Right ventricle myocardium inferior (tissue), 1 donor: ENCODE measurements around the gene TESK2. TPM values are rescaled to one million over a fixed set of nuclear protein-coding genes. Genes with fewer than 3 reads are reported as not detected.
A peak's percentile ranks its signal among the peaks of the same experiment; 100 is the strongest.
"Not testable (repeated sequence)": the region's sequence is repeated elsewhere in the genome, so short reads cannot be mapped to it uniquely, and the experiment has no call there.

Experiments
- ATAC-seq: fragments of 200-7000 bp; cut with Tn5 transposase; one replicate; pipeline ENCODE4 v1.9.1; 2020; ENCODE audit warnings: mild to moderate bottlenecking, moderate library complexity
- DNase-seq: peaks from one replicate; pipeline ENCODE4 v3.0.0; 2021; ENCODE audit errors: missing footprints
- intact Hi-C: fragments of 100-400 bp; cut with DNase I; formaldehyde crosslinking; loops from one replicate; pipeline ENCODE4 v1.11.0; 2022
- long read RNA-seq: library from polyadenylated mRNA; unstranded; transcript quantifications from one replicate; pipeline ENCODE4 v2.0.0, GENCODE V29; 2021
- total RNA-seq: library from RNA; stranded (reverse); fragmentation: NEBNext Ultra II Directional; extraction: Animal tissue kit (Norgen Biotek cat#: 25700); gene quantifications from one replicate; pipeline ENCODE4 v1.2.1, GENCODE V29; 2021
- donor health status: DM: no; HTN: yes; CAD: no; lungs with severe emphysema.

The TESK2 gene, protein sequence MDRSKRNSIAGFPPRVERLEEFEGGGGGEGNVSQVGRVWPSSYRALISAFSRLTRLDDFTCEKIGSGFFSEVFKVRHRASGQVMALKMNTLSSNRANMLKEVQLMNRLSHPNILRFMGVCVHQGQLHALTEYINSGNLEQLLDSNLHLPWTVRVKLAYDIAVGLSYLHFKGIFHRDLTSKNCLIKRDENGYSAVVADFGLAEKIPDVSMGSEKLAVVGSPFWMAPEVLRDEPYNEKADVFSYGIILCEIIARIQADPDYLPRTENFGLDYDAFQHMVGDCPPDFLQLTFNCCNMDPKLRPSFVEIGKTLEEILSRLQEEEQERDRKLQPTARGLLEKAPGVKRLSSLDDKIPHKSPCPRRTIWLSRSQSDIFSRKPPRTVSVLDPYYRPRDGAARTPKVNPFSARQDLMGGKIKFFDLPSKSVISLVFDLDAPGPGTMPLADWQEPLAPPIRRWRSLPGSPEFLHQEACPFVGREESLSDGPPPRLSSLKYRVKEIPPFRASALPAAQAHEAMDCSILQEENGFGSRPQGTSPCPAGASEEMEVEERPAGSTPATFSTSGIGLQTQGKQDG
- total RNA-seq = 1.5 TPM
- long read RNA-seq, partial matches to known transcripts = 0 of 2 reads
- long read RNA-seq, other reads (novel, unspliced or antisense) = 1 of 2 reads

DNA sequence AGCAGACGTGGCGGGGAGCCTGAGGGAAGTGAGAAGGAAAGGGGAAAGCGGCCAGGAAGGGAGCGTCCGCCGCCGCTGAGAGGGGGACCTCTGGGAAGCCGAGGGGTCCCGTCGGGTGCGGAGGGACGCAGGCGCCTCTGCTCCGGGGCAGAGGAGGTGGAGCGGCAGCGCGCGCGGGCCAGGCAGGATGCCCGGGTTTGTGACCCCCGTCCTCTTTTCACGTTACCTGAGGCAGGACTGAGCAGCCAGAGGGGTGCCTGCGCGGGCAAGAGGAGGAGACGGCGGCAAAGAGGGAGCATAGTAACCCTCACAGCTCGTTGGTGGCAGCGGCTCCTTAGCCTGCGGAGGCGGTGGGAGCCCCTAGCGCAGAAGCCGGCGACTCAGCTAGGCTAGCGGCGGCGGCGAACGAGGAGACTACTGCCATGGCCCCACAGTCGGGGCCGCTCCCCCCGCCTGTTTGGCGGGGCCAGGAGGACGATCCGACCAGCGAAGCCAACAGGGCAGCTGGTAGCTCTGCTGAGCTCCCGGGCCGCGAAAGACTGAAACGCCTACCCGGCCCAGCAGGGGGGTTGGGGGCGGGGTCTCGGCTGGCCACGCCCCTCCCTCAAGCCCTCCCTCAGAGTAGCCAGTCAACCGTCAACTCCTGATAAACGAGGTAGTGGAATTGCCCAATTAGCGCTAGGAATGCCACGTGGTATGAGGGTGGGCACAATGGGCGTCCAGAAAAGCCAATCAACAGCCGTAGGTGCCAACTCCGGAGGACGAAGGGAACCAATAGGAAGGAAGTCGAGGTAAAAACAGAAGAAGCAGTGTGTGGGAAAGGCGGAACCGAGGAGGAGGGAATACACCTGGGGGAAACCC is at the start of gene TESK2:
TESK2 (minus strand) TSS at position 538 of the 861 bp plus-strand sequence. CDS start 33,378 bp downstream, outside the sequence.
- intact Hi-C loops = loop anchor here (2.0 to 10.0 kb wide), 4 partner anchors 149 to 766 kb away; partner anchors contain the start of genes MUTYH and TOE1
- peak; percentile 95 for DNase-seq
- ATAC-seq = peak; percentile 98

DNA sequence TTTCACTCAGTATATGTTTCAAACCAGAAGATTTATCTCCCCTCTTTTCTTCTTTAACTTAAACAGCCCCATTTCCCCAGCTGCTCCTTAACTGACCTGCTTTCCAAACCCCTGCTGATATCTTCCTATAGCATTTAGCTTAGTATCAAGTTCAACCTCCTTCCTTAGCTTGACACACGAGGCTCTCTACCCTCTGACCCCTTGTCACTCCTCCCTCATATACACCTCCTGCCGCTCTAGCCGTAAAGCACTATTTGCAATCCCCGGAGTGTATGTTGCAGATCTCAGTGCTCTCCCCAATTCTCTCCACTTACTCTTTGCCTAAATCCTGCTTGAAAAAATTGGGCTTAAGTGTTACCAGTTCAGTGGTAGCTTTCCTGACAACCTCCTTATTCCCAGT is 45.9 kb upstream of the TESK2 start:
- no peak for DNase-seq
- no peak for ATAC-seq
- intact Hi-C loops = no loop called here

DNA sequence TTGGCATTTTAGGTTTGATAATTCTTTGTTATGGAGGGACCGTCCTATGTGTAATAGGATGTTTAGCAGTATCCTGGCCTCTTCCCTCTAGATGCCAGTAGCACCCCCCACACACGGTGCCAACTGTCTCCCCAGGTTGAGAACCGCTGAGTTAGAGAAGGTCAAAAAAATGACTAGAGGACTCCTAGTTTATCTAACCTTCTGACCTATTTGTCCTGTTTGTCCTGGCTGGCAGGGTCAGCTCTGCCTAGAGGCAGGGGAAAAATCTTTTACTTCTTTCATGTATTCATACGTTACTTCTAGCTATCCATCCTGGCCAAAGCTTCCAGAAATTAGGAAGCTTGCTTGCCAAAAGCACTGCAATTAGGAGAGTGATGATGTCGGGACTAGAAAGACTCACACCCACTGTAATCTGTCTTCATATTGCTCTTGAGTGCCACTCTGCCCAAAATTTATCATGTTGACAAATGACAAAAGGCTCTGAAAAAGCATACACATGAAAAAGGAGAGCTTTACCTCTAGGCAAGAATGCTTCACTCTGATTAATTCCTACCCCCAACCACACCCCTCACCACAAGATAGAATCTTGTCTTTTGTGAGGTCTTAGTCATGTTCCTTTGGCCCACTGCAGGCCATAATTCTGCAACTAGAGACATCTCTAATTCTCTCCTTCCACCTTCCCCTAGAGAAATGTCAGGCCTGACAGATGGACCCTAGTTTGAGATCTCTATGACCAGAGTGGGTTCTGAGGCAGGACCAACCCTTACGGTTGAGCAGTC is 45.2 kb upstream of the TESK2 start:
- intact Hi-C loops = no loop called here
- no peak for ATAC-seq

DNA sequence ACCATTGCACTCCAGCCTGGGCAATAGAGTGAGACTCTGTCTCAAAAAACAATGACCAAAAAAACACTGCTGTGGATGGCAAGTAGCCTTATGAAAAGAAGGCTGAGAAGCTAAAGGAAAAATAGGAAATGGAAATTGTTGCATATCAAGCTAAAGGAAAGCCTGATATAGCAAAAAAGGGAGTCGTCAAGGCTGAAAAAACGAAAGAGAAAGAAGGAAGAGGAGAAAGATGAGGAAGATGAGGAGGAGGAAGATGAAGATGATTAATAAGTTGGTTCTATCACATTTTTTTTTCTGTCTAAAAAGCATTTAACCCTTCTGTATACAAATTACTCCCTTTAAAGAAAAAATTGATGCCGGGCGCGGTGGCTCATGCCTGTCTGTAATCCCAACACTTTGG is 40.9 kb upstream of the TESK2 start:
- intact Hi-C loops = no loop called here
- DNase-seq (no peak), ATAC-seq (no peak)

More for the DNA sequence above, 45.2 kb upstream of the TESK2 start:
- DNase-seq = no peak

DNA sequence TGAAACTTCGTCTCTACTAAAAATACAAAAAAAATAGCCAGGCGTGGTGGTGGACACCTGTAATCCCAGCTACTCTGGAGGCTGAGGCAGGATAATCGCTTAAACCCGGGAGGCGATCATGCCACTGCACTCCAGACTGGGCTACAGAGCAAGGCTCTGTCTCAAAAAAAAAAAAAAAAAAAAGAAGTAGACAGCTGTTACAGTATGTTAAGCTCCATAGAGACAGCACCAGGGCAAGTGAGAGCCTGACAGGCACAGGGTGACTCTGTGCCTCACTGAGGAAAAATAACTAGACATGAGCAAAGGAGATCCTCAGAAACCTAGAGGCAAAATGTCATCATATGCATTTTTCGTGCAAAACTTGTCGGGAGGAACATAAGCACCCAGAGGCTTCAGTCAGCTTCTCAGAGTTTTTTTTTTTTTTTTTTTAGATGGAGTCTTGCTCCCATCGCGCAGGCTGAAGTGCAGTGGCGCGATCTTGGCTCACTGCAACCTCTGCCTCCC is 39.7 kb upstream of the TESK2 start:
- intact Hi-C loops = no loop called here
- DNase-seq (no peak), ATAC-seq (no peak)

DNA sequence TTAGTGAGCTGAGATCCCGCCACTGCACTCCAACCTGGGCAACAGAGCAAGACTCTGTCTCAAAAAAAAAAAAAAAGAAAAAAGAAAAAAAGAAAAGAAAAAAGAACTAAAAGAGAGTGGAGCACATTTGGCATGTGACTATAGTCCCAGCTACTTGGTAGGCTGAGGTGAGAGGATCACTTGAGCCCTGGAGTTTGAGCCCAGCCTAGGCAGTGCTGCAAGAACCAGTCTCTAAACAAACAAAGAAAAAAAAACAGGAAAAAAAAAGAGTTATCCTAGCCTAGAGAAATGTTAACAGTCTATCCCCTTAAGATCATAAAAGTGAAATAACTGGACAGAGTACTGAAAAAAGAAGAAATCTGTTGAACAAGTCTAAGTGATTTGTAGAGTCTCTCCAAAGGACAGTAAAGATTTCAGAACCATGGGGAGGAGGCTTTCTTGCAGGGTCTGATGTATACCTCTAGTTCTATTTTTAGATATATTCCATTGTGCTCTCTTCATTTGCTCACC is 35.2 kb upstream of the TESK2 start:
- intact Hi-C loops = no loop called here
- DNase-seq (no peak), ATAC-seq (no peak)

DNA sequence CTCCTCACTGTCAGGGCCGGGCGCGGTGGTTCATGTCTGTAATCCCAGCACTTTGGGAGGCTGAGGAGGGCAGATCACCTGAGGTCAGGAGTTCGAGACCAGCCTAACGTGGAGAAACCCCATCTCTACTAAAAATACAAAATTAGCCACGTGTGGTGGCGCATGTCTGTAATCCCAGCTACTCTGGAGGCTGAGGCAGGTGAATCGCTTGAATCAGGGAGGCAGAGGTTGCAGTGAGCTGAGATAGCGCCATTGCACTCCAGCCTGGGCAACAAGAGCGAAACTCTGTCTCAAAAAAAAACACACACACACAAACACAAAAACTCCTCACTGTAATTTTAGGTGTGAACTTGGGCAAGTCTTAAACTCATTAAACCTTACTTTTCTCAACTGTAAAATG is 33.0 kb upstream of the TESK2 start:
- intact Hi-C loops = loop anchor here (5.0 kb wide), 1 partner anchor 43 kb away; no protein-coding TSS in a partner anchor
- not testable (repeated sequence) for DNase-seq, ATAC-seq

DNA sequence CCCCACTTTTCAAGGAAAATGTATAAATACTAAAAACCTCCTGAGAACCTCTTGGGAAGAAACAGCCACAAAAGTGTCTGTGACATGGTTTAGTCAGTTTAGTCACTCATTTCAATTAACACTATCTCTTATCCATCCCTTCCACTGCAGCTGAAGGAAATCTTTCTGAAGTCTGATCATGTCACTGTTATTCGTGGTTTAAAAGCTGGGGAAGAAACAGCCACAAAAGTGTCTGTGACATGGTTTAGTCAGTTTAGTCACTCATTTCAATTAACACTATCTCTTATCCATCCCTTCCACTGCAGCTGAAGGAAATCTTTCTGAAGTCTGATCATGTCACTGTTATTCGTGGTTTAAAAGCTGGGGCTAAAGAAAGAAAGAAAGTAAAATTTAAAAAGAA is 32.6 kb upstream of the TESK2 start:
- ATAC-seq, DNase-seq: not testable (repeated sequence)
- intact Hi-C loops = loop anchor here (5.0 kb wide), 1 partner anchor 44 kb away; no protein-coding TSS in a partner anchor

DNA sequence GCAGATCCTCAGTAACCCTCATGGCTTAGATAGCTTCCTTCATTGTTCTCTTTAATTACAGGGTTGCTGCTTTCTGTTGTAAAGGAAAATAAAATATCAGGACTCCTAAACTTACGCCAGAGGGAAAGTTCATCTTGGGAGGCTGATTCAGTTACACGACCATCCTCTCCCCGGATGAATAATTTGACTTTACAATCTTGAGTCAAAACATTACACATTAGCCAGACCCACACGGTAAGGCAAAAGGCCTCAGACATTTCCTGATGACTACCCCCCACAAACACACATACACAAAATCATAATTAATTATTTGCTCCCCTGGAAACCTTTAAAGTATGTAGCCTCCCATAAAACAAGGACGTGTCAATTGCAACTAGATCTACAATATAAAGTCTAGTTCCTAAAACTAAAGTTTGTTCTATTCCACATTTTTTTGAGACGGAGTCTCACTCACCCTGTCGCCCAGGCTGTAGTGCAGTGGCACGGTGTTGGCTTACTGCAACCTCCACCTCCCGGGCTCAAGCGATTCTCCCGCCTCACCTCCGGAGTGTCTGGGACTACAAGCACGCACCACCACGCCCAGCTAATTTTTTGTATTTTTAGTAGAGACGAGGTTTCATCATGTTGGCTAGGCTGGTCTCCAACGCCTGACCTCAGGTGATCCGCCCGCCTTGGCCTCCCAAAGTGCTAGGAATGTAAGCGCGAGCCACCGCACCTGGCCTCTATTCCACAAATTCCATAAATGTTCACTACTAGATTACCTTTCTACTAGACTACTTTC is 31.6 kb upstream of the TESK2 start:
- intact Hi-C loops = loop anchor here (5.0 kb wide), 1 partner anchor 45 kb away; no protein-coding TSS in a partner anchor
- ATAC-seq = no peak
- no peak for DNase-seq

DNA sequence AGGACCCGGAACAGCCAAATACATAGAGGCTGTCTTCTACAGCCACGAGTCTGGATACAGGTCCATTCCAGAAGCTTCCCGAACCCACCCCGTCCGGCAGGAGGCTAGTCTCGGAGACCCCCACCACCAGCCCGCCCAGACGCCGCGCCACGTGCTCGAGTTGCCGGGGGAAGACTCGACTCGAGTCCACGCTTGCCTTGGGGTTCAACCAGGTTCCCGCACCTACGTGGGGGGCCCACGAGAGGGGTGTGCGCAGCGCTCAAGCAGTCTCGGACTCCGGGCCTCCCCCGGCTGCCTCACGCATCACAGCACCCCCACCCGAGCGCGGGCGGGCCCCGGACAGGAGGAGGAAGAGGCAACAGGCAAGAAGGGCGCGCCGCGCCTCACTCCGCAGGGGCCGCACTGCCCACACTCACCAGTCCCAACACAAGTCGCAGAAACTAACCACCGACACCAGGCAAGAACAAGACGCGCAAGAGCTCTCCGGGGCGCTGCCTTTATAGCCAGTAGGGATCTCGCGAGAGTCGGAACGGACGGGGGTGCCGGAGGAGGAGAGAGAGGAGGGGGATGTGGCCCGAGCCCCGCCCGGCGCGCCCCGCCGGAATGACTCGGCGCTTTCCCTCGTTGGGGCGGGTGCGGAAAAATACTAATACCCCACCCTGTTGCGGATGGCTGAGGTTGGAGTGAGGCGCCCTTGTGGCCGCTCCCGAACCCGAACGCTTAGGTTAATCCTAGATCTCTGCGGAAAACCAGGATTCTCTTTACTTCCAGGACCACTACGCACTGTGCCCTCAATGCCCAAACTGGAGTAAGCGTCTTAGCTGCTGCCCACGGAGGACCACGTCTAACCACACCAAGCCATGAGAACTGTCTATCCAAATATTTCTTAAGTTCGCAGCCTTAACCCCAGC is 30.7 kb upstream of the TESK2 start, which contains the start of gene PRDX1:
PRDX1 (minus strand) TSS at position 472 of the 911 bp plus-strand sequence. CDS start 2,841 bp downstream, outside the sequence.
- intact Hi-C loops = loop anchor here (1.0 to 5.0 kb wide), 2 partner anchors 29 to 46 kb away; partner anchors contain the start of gene AKR1A1
- ATAC-seq = peak; percentile 96

DNA sequence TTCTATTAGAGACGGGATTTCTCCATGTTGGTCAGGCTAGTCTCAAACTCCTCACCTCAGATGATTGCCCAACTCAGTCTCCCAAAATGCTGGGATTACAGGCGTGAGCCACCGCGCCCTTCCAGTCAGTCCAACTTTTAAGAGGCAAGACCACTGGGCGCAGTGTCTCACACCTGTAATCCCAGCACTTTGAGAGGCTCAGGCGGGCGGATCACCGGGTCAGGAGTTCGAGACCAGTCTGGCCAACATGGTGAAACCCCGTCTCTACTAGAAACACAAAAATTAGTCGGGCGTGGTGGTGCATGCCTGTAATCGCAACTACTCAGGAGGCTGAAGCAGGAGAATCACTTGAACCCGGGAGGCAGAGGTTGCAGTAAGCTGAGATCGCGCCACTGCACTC is 28.8 kb upstream of the TESK2 start:
- not testable (repeated sequence) for ATAC-seq, DNase-seq
- intact Hi-C loops = loop anchor here (5.0 kb wide), 1 partner anchor 48 kb away; no protein-coding TSS in a partner anchor

More for the DNA sequence above, 30.7 kb upstream of the TESK2 start, which contains the start of gene PRDX1:
- peak; percentile 96 for DNase-seq

DNA sequence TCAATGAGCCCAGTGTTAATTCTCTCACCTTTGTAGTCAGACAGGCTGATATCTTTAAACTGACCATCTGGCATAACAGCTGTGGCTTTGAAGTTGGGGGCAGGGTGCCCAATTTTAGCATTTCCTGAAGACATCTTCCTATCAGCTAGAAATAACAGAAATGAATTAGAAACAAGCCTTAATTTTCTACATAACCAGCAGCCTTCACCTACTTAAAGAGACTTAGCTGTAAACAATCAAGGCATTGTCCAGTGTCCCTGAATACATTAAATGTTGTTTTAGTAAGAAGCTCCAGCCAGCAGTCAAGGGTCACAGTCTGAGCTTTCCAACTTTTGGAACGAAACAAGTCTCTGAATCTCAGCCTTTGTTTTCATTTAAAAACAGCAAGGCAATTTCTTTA is 27.9 kb upstream of the TESK2 start:
- intact Hi-C loops = no loop called here
- DNase-seq (no peak), ATAC-seq (no peak)

DNA sequence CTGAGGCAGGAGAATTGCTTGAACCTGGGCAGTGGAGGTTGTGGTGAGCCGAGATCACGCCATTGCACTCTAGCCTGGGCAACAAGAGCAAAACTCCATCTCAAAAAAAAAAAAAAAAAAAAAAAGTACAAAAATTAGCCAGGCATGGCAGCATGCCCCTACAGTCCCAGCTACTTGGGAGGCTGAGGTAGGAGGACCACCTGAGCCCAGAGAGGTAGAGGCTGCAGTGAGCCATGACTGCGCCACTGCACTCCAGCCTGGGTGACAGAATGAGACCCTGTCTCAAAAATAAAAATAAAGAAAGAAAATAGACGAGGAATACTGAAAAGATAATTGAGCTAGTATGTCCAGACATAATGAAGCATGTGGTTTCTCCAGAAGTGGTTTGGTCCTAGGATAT is 27.4 kb upstream of the TESK2 start:
- DNase-seq, ATAC-seq, intact Hi-C loops: not testable (repeated sequence)

DNA sequence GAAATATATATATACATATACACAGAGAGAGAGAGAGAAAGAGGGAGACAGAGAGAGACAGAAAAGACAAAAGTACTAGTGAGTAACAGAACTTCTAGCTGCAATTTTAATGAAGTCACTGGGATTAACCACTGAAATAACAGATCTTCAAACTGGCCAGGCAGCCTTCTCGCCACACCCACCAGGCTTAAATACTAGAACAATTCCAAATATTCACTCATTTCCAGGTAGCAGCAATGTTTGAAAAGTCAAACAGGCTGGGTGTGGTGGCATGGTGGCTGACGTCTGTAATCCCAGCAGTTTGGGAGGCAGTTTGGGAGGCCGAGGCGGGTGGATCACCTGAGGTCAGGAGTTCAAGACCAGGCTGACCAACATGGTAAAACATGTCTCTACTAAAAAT is 25.5 kb upstream of the TESK2 start:
- ATAC-seq (no peak), DNase-seq (no peak)
- intact Hi-C loops = no loop called here

DNA sequence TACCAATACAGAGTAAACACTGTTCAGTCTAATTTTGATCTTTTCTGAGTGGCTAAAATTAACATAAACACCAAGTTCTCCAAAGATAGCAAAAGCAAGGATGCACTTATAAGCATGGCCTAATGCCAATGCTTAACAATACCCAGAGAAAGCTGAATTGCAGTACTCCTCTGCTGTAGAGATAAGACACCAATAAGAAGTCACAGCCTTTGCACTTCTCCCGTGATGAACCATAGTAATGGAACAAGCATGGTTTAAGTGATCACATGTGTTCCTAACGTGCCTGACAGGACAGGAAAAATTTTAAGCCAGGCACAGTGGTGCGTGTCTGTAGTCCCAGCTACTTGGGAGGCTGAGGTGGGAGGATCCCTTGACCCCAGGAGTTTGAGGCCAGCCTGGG is 25.1 kb upstream of the TESK2 start:
- DNase-seq (no peak), ATAC-seq (no peak)
- intact Hi-C loops = no loop called here
